NCI-H146 (cell line): Measurements from ENCODE around the gene NDFIP1.
A peak's percentile ranks its signal among the peaks of the same experiment; 100 is the strongest.

Source experiments
- DNase-seq: peaks from one replicate; lab custom pipeline; 2025; lab: John Stamatoyannopoulos, UW

NDFIP1 gene

DNA sequence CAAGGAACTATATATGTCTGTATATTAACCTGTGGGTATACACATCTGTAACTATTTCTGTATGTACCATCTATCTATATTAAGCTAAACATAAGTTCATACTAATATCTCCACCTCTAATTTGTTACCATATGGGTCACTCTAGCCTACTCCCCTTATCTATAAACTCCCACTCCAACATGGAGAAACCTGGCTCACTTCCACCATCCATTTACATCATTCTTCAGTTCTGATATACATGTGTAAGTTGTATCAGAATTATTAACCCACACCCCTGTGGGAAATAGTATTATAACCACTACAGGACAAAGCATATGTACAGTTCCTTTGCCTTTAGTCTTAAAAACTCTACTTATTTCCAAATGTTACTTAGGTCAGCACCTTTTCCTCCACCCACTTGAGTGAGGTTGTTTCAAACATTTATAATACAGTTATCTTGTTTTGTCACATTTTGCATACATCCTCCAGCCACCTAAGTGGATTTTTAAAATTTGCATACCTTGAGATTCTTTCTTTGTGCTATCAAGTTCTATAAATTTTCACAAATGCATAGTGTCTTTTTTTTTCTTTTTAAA lies 10.6 kb downstream of the NDFIP1 start:
- DNase-seq, result no peak

DNA sequence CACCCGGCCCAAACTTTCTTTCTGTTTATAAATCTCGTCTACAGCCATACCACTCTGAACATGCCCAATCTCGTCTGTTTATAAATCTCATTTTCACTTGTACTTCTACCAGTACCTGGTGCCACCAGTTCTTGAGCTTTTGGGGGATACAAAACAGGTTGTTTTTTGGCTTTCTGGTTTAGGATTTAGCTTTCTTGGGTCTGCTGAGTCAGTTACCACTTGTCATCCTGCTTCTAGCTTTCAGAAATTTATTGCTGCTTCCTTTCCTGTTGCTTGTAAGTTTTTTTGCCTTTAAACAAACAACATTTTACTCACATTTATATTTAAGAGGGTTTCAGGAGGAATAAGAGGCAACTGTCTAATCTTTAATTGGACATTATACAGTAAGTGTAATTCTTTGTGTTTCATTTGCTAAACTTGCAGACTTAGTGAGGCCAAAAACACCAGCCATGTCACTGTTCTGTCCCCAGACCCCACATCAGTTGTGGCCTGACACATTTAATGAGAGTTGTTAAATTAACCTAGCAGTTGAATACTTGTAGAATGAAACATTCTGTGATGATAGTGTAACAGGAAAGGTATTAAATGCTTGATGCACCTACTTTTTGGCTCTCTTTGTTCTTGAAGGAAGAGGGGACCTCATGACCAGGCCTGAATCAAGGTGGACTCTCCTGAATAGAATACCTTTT lies 11.8 kb downstream of the NDFIP1 start:
- DNase-seq, result no peak

DNA sequence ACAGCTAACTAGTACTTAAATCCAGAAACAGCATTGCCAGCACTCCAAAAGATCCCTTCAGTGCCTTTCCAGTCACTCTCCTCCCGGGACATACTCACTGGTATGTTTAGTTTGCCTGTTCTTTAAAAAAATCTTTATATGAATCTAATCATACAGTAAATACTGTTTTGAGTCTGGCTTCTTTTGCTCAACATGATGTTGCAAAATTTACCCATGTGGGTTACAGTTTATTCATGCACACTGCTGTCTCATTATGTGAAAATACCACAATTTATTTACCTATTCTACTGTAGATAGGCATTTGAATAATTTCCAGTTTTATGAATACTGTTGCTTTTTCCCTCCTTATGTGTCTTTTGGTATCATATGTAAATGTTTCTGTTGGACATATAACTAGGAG lies 13.5 kb downstream of the NDFIP1 start:
- DNase-seq, result no peak

DNA sequence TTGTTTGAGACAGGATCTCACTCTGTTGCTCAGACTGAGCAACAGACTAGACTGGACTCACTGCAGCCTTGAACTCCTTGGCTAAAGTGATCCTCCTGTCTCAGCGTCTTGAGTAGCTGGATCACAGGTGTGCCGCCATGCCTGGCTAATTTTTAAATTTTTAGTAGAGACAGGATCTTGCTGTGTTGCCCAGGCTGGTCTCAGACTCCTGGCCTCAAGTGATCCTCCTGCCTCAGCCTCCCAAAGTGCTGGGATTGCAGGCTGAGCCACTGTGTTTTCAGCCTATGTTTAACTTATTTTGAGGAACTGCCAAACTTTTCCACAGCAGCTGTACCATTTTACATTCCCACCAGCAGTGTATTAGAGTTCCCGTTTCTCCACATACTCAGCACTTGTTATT lies 16.8 kb downstream of the NDFIP1 start:
- DNase-seq, result no peak

DNA sequence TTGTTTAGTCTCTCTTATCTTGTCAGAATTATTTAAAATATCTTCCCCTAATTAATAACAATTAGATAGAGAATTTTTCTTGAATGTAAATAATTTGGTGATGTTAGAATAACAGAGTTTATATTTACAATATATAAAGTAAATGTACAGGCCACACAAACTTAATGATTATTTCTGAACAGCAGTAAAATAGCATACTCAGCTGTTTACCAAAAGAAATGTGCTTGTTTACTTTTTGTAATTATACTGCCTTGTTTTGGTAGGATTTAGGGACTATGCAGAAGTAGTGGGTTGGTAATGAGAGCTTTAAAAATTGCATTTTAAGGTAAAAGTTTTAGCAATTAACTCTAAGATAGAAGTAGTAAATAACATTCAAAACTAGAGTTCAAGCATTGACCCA lies 17.4 kb downstream of the NDFIP1 start:
- no peak for DNase-seq

DNA sequence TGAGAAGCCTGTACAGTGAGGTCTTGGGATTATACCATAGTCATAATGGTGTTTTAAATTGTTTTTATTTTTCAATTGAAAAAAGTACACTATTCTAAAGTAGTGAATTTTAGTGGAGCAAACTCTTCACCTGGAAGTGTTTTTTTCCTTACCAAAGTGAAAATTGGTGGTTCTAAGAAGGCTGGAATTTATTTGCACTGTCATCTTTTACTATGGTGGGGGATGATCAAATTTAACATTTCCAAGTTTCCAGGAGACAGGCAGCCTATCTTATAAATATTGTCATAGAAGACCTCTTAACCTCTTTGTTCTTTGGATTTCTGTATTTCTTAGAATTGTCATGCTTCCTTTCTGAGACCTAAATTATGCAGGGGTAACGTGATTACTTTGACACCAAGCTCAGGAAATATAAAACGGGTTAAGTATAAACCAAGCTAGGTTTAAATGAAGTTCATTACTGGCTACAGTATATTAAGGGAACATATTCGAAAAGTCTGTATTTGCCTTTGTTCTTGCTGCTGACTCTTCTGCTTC lies 20.2 kb downstream of the NDFIP1 start:
- no peak for DNase-seq

DNA sequence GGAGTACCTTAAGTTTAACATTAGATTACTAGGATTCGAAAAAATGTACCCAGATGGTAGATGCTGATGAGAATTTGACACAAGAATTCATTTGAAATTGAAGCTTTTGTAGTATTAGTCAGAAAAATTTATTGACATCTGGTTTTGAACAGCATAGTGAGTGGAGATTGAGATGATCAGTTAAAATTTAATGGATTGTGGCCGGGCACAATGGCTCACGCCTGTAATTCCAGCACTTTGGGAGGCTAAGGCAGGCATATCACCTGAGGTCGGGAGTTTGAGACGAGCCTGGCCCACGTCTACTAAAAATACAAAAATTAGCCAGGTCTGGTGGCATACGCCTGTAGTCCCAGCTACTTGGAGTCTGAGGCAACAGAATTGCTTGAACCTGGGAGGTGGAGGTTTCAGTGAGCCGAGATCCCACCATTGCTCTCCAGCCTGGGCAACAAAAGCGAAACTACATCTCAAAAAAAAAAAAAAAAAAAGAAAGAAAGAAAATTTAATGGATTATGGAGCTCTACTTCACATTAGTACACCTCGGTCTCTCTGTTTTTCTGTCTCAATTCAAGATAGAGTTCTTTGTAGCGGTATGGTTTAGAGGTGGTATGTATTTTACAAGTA lies 21.0 kb downstream of the NDFIP1 start:
- DNase-seq, result no peak

DNA sequence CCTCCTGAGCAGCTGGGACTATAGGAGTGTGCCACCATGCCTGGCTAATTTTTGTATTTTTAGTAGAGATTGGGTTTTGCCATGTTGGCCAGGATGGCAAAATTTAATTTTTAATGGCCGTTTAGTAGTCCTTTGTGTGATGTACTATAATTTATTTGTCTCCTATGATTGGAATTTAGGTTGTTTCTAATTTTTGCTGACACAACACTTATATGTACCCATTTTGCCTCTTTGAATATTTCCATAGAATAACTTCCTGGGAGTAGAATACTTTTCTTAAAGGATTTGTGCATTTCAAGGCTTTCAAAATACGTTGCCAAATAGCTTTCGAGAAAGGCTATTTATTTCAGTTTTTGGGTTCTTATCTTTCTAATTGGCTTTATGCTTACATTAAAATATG lies 22.8 kb downstream of the NDFIP1 start:
- DNase-seq, result no peak

DNA sequence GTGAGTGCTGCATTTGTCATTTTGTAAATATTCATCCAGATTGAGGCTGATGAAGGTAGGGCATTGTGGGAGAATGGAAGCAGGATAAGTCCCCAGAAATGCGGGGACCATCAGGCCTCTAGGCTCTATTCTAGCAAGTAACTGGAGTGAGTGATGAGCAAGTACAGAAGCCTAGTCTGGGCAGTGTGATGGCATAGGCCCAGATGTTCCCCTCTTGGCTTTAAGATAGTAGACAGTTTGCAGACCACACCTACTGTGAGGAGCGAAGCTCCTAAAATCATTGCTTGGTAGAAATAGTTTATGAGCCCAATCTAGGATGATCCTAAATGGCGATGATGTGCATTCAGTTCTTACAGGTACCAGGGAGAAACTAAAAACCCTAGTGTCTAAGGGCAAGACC lies 24.3 kb downstream of the NDFIP1 start:
- no peak for DNase-seq

DNA sequence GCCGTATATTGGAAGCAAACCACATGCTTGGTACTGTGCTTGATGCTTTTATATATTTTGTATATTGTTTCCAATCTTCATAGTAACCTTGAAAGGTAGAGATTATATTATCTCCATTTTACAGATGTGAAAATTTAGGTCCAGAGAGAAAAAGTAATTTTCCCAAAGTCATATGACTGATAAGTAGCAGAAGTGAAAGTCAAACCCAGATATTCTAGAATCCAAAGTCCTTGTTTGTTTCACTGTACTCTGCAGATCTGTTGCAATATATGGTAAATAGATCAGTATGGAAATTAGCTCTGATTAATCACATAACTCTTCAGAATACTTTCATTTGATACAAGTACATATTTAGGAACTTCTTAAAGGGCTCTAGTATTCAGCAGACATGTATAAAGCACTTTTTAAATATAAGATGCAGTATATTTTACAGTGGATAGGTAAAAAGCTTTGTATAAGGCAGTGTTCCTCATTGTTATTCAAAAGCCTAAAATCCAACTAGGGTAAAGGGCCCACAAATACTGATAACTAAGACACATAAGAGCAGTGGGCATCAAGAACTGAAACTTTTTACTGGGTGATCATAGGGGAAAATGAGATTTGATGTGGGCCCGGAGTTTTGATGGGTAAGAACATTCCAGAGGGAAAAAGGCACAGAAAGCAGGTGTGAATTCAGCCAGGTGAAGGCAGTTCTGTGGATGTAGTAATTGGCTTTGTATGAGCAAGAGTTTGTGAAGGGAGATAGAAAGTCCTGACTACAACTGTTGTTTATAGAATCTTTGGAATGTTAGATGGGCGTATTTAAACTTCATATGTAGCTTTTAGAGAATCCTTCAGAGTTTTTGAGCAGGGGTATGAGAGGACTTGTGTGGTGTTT lies 25.0 kb downstream of the NDFIP1 start:
- DNase-seq, result no peak

DNA sequence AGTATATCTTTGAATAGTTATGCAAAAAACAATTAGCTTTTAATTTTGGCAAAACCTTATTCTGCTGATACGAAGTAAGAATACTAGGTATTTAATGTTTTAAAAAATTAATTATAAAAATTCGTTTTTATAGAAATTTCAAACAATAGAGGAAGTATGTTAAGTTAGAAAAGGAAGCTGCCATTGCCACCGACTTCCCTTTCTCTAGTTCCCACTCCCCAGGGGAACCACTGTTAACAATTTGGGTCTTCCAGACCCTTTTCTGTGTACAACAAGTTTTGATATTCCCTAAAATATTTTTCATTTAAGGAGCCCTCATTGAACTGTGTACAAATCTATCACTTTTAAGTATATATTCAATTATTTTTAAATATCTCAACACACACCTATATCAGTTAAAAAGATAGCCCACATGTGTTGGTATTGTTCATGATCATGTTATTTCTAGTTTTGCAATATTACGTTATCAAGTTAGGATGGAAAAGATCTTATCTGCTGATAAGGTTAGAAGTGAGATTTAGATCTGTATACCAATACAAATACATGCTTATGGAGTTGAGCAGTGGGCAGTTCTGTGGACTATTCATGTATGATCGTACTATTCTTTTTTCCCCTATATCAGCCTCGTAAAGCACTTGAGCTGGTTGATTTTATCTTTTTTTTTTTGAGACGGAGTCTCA lies 25.9 kb downstream of the NDFIP1 start:
- no peak for DNase-seq

DNA sequence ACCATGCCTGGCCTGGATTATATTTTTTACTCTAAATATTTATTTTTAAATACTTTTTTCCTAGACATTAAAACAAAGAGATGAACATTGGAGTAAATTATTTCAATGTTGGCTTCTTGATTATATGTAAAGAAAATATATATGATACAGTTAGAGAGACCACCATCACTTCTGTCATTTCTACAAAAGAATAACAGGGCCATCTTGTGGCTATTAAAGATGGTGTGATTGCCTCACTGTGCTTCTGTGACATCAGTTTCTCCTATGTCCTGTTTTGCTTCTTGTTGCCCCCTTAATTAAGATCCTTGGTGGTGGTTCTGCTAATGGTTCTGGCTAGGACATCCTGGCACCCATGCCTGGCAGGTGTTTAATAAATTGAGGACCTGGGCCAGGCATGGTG lies 32.9 kb downstream of the NDFIP1 start:
- DNase-seq, result no peak

DNA sequence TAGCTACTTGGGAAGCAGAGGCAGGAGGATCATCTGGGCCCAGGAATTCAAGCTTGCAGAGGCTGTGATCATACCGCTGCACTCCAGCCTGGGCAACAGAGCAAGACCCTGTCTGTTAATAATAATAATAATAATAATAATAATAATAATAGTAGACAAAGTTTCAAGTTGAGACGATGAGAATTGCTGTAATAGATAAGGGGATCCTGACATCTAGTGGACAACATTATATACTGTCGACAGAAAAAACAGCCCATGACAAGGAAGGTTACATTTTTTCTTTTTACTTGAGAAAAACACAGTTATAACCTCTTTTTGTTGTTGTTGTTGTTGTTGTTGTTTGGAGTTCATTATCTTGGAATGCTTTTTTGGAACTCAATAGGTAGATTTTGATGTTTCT lies 35.3 kb downstream of the NDFIP1 start:
- no peak for DNase-seq

DNA sequence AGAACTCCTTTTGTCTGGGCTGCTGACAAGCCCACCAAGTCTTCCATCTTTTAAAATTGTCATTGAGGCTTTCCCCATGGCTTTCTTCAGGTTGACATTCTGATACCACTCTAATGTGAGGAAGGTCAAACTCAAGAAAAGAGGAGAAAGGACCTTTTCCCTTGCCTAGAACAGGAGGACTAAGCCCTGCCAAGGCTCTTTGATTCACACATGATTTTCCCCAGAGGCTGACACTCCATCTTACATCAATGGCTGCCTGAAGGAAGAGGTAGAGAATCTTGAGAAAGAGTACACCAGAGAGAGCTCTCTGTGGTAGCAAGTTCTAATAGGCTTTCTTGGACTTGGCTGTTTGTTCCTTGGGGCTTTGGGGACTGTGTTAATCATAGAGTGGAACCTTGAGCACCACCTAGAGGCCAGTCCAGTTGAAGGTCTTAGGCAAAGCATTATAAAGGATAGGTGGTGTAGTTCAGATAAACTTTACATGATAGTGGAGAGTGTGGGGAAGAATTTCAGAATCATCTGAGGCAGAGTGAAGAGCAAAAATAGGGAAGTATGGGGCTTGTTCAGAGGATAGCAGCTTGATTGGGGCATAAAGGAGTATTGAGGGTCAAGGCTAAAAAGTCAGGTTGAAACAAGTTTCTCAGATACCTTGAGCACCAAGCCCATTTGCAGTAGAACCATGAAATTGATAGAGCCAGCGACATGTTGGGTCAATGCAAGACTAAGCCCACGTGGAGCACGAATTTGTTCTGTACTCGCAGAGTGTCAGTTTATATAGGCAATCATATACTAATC lies 36.7 kb downstream of the NDFIP1 start:
- DNase-seq, result peak; percentile 27

DNA sequence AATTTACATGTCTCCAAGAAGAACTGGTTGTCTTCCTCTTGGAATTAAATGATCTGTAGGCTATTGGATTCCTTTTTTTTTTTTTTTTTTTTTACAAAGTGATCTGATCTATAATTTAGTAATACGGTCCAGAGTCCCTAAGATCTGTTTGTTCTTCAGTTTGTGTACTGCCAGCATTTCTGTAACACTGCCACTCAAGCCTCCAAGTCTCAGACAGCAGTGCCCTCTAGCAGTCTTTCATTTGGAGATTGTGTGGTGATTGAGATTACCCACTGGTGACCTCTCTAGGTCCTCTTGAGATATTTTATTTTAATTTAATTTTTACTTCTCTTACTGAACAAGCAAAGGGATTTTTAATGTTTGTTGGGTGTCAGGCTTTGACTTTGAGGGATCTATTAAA lies 40.8 kb downstream of the NDFIP1 start:
- no peak for DNase-seq

DNA sequence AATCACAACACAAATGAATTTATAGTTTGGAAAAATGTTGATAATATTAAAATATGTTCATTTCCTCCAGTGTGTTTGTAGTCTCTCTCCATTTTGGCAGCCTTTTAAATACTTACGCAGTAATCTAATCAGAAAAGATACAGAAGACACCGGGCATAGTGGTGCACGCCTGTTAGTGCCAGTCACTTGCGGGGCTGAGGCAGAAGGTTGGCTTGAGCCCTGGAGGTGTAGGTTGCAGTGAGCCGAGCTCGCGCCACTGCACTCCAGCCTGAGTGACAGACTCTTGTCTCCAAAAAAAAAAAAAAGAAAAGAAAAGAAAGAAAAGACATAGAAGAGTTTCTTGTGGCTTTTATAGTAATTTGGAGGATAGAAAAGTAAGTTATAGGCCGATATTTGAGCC lies 41.9 kb downstream of the NDFIP1 start:
- DNase-seq, result no peak

DNA sequence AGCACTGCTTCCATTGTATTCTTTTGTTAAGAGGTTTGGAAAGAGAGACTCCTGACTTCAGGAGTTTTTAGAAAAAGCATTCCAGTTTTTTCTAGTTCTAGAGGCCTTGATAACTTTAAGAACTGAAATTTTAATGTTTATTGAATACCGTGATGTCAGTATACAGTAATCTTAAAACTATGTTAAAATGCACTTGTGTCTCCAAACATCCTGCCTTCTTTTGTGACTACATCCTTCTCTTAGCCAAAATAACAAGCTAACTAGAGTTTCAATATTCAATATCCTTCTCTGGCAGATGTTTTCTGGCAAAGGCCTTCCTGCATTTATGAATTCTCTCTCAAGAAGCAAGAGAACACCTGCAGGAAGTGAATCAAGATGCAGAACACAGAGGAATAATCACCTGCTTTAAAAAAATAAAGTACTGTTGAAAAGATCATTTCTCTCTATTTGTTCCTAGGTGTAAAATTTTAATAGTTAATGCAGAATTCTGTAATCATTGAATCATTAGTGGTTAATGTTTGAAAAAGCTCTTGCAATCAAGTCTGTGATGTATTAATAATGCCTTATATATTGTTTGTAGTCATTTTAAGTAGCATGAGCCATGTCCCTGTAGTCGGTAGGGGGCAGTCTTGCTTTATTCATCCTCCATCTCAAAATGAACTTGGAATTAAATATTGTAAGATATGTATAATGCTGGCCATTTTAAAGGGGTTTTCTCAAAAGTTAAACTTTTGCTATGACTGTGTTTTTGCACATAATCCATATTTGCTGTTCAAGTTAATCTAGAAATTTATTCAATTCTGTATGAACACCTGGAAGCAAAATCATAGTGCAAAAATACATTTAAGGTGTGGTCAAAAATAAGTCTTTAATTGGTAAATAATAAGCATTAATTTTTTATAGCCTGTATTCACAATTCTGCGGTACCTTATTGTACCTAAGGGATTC lies 43.1 kb downstream of the NDFIP1 start:
- DNase-seq, result peak; percentile 39

DNA sequence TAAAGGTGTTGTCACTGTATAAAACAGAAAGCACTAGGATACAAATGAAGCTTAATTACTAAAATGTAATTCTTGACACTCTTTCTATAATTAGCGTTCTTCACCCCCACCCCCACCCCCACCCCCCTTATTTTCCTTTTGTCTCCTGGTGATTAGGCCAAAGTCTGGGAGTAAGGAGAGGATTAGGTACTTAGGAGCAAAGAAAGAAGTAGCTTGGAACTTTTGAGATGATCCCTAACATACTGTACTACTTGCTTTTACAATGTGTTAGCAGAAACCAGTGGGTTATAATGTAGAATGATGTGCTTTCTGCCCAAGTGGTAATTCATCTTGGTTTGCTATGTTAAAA lies 43.8 kb downstream of the NDFIP1 start:
- DNase-seq, result no peak

DNA sequence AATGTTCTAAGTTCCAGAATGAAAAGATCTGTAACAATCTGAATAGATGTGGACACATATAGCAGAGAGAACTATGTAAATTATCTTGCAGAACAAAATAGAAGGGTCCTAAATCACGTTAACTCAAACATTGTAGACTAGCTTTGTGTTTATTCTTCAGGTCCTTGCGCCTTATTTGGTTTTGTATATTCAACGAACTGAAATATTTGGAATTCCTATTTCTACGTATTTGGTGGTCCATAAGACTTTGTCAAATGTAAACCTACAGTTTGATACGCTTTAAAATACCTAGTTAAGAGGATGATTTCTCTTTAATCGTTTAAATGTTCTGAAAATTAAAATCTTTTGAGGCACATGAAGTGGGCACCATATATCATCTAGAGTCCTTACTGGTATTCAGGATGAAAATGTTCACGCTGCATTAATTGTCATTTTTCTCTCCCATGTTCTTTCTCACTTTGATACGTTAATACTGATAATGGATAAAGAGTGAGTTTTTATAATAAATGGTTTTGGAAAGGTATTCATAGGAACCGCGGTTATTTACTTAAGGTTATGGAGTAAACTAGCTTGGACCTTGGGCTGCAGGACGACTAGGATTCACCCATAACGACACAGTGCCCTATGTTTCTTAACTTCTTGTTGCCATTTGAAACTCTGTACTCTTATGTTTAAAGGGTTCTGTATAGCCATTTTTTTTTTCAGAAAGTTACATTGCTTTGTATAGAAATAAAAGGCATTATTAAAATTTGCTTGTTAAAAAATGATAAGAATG lies 45.3 kb downstream of the NDFIP1 start:
- DNase-seq, result no peak
